Fibroblast of lung (primary cell): Measurements from ENCODE around the gene SPI1. TPM values are rescaled to one million over a fixed set of nuclear protein-coding genes. Genes with fewer than 3 reads are reported as not detected.

ENCODE experiments used
- DNase-seq, 2 donors: peaks; one replicate each; pipeline versions ENCODE4 v3.0.0 to v3.0.0-alpha.2; 2010; ENCODE audit warnings: low read depth in 2 of 2
- H2AFZ ChIP-seq: 2 replicates; pipeline ENCODE4 v1.5.1; 2012; ENCODE audit warnings: low read length, control low read depth, inconsistent platforms
- H3K27ac ChIP-seq: 2 replicates; pipeline ENCODE4 v1.5.1; 2011; ENCODE audit warnings: low read length, control low read depth; ENCODE audit not compliant: insufficient read depth
- H3K27me3 ChIP-seq: 2 replicates; pipeline ENCODE4 v1.5.1; 2011; ENCODE audit warnings: mild to moderate bottlenecking, low read length; ENCODE audit not compliant: control insufficient read depth, insufficient read depth
- H3K36me3 ChIP-seq: 2 replicates; pipeline ENCODE4 v1.5.1; 2011; ENCODE audit warnings: low read length; ENCODE audit not compliant: control insufficient read depth, insufficient read depth
- H3K4me1 ChIP-seq: 2 replicates; pipeline ENCODE4 v1.5.1; 2011; ENCODE audit warnings: low read length; ENCODE audit not compliant: control insufficient read depth, insufficient read depth; ENCODE audit errors: extremely low read depth
- H3K4me2 ChIP-seq: 2 replicates; pipeline ENCODE4 v1.5.1; 2011; ENCODE audit warnings: low read length, control low read depth; ENCODE audit not compliant: insufficient read depth; ENCODE audit errors: extremely low read depth
- H3K4me3 ChIP-seq, 4 experiments: fragments of 200-600 bp in 1 of 4; sonication (generic) in 1 of 4; replicated peaks in 1 of 4; 2 replicates each; pipeline ENCODE4 v1.5.1; 2011 to 2016; ENCODE audit warnings: low read length in 4 of 4, low read depth in 3 of 4, mild to moderate bottlenecking in 3 of 4, control low read depth in 2 of 4, inconsistent platforms in 1 of 4, mixed read lengths in 1 of 4; ENCODE audit not compliant: insufficient read depth in 1 of 4; ENCODE audit errors: control extremely low read depth in 1 of 4
- H3K79me2 ChIP-seq: 2 replicates; pipeline ENCODE4 v1.5.1; 2012; ENCODE audit warnings: mild to moderate bottlenecking, low read length, inconsistent platforms; ENCODE audit not compliant: control insufficient read depth, insufficient read depth
- H3K9ac ChIP-seq: 2 replicates; pipeline ENCODE4 v1.5.1; 2011; ENCODE audit warnings: mild to moderate bottlenecking, low read length, control low read depth; ENCODE audit not compliant: insufficient read depth
- H3K9me3 ChIP-seq: 2 replicates; pipeline ENCODE4 v1.5.1; 2012; ENCODE audit warnings: low read depth, low read length; ENCODE audit not compliant: control insufficient read depth, insufficient read depth
- H4K20me1 ChIP-seq: 2 replicates; pipeline ENCODE4 v1.5.1; 2011; ENCODE audit warnings: low read length; ENCODE audit not compliant: control insufficient read depth, insufficient read depth; ENCODE audit errors: extremely low read depth
- CTCF ChIP-seq, 2 donors: IDR thresholded peaks in 1 of 2; conservative IDR thresholded peaks in 1 of 2; 1 replicate in 1 of 2; 2 replicates in 1 of 2; pipeline ENCODE4 v1.5.1; 2011 to 2012; ENCODE audit warnings: low read length in 2 of 2, control low read depth in 1 of 2, inconsistent platforms in 1 of 2, low read depth in 1 of 2, mild to moderate bottlenecking in 1 of 2
- EZH2 ChIP-seq: IDR thresholded peaks from 2 replicates; pipeline ENCODE4 v1.5.1; 2012; ENCODE audit warnings: low read length, control low read depth, mild to moderate bottlenecking; ENCODE audit errors: missing control alignments
- polyA plus RNA-seq, 2 donors: library from polyadenylated mRNA; depleted of rRNA in 1 of 2; stranded (reverse) in 1 of 2; unstranded in 1 of 2; fragments of >200 nt; gene quantifications; 2 replicates each; pipeline ENCODE4 v1.2.1, GENCODE V29; 2011 to 2012; ENCODE audit warnings: missing spikeins in 1 of 2
- total RNA-seq: library from RNA; depleted of rRNA; stranded (reverse); fragments of >200 nt; gene quantifications from 2 replicates; pipeline ENCODE4 v1.2.1, GENCODE V29; 2014

The SPI1 gene
- total and polyA plus RNA-seq, 2 donors (not counting 1 experiment from before 2014, with no cell fraction given) = not detected

GRCh38 chr11:47327025-47327424 lies 51.3 kb downstream of the SPI1 start:
- Histone ChIP-seq H4K20me1 (no peaks in the 10 kb centered on the region), H3K9ac (no peak overlapping the region), H3K4me3 (no peak overlapping the region), H3K36me3 (peaks cover 12% of the 10 kb centered on the region), H3K27ac (no peak overlapping the region), H3K4me1 (no peaks in the 10 kb centered on the region), H2AFZ (no peak overlapping the region), H3K79me2 (no peaks in the 10 kb centered on the region), H3K9me3 (no peaks in the 10 kb centered on the region), H3K4me2 (no peak overlapping the region), H3K27me3 (no peaks in the 10 kb centered on the region)
- DNase-seq = no peak
- no peak for TF ChIP-seq CTCF (conservative IDR thresholded peaks at IDR 0.05 in 1 of 2, IDR thresholded peaks at IDR 0.05 in 1 of 2; ENCODE audit: low read depth in 1 of 2, low read length in 2 of 2)
- TF ChIP-seq EZH2 = no peak

DNA sequence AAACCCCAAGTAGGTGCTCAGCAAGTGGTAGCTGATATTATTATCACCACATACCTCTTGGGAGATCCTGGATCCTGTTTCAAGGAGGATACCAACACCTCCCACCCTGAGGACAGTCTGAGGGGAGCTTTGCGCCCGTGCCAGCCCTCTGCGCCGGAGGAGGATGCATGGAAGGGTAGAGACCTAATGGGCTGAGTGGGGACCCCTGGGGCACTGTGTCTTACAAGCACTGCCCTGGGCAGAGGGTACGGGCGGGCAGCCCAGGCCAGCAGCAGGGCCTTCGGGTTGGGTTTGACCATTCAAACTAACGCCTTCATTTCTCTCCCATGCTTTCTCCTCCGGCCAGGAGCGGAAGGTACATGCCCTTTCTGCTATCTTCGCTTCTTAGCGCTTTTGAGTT lies 52.1 kb downstream of the SPI1 start:
- no peaks in the 10 kb centered on the region for H3K4me1 ChIP-seq
- no peak overlapping the region for H3K27ac ChIP-seq
- H3K4me3 ChIP-seq = no peak overlapping the region
- H2AFZ ChIP-seq = no peak overlapping the region
- H3K9ac ChIP-seq = no peak overlapping the region
- DNase-seq = no peak
- H3K9me3 ChIP-seq = no peaks in the 10 kb centered on the region
- no peaks in the 10 kb centered on the region for H3K79me2 ChIP-seq
- no peaks in the 10 kb centered on the region for H3K27me3 ChIP-seq
- no peak overlapping the region for H3K4me2 ChIP-seq
- TF ChIP-seq EZH2 (no peak), CTCF (conservative IDR thresholded peaks at IDR 0.05 in 1 of 2, IDR thresholded peaks at IDR 0.05 in 1 of 2; ENCODE audit: low read depth in 1 of 2, low read length in 2 of 2) (no peak)
- no peaks in the 10 kb centered on the region for H4K20me1 ChIP-seq
- peaks cover 12% of the 10 kb centered on the region for H3K36me3 ChIP-seq

DNA sequence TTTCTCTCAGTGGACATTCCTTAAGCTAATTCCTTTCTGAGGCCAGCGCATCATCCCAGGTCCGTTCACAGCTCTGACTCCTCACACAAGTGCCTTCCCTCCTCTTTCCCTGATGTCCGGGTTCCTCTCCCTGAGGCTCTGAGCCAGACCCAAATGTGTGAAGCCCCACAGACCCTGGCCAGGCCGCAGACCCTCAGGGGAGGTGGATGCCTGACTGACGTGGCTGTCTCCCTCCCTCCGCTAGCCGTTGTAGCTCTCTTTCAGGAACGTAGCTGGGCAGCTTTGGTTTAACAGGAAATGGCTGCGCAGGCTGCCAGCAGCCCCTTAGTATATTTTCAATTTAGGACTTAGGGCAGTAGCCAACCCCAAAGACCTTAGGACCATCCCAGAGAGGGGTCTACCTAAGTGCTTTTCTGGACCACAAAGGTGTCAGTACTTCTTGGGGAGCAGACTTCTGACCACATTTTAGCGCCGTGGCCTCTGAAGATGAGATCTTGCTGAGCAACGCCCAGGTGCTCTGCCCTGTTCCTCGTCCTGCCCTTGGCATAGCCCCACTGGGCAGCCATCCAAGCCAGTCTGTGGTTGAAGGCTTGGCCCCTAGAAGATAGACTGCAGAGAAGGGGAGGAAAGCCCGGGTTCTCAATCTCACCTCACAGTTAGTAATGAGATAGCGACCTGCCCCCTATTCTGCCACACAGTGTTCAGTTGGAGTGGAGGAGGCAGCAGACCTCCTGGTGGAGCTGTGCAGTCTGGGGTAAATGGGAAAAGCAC lies 52.9 kb downstream of the SPI1 start:
- H3K9me3 ChIP-seq = no peaks in the 10 kb centered on the region
- no peak for TF ChIP-seq EZH2
- no peak for TF ChIP-seq CTCF (conservative IDR thresholded peaks at IDR 0.05 in 1 of 2, IDR thresholded peaks at IDR 0.05 in 1 of 2; ENCODE audit: low read depth in 1 of 2, low read length in 2 of 2)
- no peak overlapping the region for H3K27ac ChIP-seq
- no peak overlapping the region for H2AFZ ChIP-seq
- no peak overlapping the region for H3K4me2 ChIP-seq
- H3K4me3 ChIP-seq = no peak overlapping the region
- no peaks in the 10 kb centered on the region for H3K4me1 ChIP-seq
- peaks cover 10% of the 10 kb centered on the region for H3K36me3 ChIP-seq
- H3K79me2 ChIP-seq = no peaks in the 10 kb centered on the region
- no peaks in the 10 kb centered on the region for H3K27me3 ChIP-seq
- no peak for DNase-seq
- no peaks in the 10 kb centered on the region for H4K20me1 ChIP-seq
- no peak overlapping the region for H3K9ac ChIP-seq
